ENCODE measurements around the gene VKORC1. TPM values are rescaled to one million over a fixed set of nuclear protein-coding genes. Genes with fewer than 3 reads are reported as not detected.

VKORC1 gene
- total RNA-seq, 1 donor from 2014 or later = 59.6 TPM

DNA sequence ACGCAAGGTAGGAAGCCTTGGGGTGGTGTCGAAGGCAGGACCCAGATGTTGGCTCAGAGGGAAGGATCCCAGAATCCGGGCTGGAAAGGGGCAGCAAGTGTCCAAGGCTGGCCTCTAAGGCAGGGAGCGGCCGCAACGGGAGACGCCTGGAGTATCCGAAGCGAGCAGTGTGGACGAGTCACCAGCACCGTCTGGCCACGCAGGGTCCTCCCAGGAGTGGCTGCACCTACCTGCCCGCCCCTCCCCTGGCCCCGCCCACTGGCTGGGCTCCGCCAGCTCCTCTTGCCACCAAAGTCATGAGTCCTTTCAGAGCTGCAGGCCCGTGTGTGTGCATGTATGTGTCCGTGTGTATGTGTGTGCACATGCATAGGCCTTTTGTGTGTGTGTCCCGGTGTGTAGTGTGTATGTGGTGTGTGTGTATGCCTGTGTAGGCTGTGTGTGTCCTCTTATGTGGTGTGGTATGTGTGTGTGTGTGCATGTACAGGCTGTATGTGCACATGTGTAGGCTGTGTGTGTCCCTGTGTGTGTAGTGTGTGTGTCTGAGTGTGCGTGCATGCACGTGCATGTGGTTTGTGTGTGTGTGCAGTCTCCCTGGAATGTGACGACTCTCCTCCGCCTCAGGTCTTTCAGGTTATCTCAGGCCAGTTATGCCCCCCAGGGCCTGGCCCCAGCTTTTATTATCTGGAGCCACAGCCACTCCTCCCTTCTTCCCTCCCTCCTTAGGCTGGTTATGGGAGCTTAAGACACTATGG, 41.1 kb upstream of the VKORC1 start, which contains the start of gene PRSS8:
TSS of gene PRSS8 (minus strand) at position 193 of the 752 bp plus-strand sequence. CDS start 229 bp downstream, outside the sequence.
- DNase-seq (ENCODE audit: low spot score) = no peak
- Mint-ChIP-seq H3K27me3 (ENCODE audit: unreplicated experiment) (peaks cover 17% of the 10 kb centered on the region), H3K9me3 (ENCODE audit: unreplicated experiment) (no peaks in the 10 kb centered on the region), H3K27ac (ENCODE audit: unreplicated experiment) (peak within 1 kb of the TSS; percentile 55), H3K4me3 (ENCODE audit: unreplicated experiment) (peak within 1 kb of the TSS; percentile 54), H3K4me1 (ENCODE audit: unreplicated experiment) (peaks cover 12% of the 10 kb centered on the region), H3K36me3 (ENCODE audit: low read depth, unreplicated experiment) (peaks cover 16% of the 10 kb centered on the region)
- TF ChIP-seq, protein P1, sequence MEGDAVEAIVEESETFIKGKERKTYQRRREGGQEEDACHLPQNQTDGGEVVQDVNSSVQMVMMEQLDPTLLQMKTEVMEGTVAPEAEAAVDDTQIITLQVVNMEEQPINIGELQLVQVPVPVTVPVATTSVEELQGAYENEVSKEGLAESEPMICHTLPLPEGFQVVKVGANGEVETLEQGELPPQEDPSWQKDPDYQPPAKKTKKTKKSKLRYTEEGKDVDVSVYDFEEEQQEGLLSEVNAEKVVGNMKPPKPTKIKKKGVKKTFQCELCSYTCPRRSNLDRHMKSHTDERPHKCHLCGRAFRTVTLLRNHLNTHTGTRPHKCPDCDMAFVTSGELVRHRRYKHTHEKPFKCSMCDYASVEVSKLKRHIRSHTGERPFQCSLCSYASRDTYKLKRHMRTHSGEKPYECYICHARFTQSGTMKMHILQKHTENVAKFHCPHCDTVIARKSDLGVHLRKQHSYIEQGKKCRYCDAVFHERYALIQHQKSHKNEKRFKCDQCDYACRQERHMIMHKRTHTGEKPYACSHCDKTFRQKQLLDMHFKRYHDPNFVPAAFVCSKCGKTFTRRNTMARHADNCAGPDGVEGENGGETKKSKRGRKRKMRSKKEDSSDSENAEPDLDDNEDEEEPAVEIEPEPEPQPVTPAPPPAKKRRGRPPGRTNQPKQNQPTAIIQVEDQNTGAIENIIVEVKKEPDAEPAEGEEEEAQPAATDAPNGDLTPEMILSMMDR (IDR thresholded peaks at IDR 0.05; ENCODE audit: unreplicated experiment) = no peak

DNA sequence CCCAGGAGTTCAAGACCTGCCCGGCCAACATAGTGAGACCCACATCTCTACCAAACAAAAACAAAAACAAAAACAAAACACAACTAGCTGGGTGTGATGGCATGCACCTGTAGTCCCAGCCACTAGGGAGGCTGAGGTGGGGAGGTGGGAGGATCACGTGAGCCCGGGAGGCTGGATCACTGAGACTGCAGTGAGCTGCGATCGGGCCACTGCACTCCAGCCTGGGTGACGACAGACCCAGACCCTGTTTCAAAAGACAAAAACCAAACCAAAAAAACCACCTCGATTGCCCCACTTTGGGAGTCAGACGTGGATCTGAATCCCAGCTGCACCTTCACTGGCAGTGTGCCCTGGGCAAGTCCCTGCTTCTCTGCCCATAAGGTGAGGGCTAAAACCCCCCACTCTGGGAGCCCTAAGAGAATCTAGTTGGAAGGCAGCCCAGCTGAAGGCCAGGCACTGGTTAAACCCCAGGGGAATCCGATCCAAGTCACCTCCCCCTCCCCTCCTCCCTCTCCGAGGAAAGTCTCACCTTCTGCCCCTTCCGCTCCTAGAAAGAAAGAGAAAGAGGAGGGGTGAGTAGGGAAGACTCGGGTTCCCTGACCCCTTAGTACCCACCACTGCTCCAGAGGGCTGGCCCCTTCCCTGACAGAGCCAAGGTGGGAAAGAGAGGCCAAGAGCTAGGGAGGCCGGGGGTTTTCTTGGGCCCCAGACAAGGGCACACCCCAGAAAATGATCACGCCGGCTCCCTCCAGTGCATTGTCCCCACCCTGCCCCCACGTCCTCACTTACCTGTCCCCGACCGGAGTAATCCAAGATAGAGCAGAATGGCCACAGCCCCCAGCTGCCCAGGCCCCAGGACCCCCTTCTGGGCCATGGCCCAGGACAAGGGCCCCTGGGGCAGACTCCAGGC, 40.3 kb upstream of the VKORC1 start:
- Mint-ChIP-seq H3K36me3 (ENCODE audit: low read depth, unreplicated experiment) (peaks cover 19% of the 10 kb centered on the region), H3K27me3 (ENCODE audit: unreplicated experiment) (peaks cover 19% of the 10 kb centered on the region), H3K9me3 (ENCODE audit: unreplicated experiment) (no peaks in the 10 kb centered on the region), H3K4me3 (ENCODE audit: unreplicated experiment) (no peak overlapping the region), H3K4me1 (ENCODE audit: unreplicated experiment) (peaks cover 12% of the 10 kb centered on the region), H3K27ac (ENCODE audit: unreplicated experiment) (no peak overlapping the region)
- no peak for DNase-seq (ENCODE audit: low spot score)
- TF ChIP-seq, protein P1 (IDR thresholded peaks at IDR 0.05; ENCODE audit: unreplicated experiment) = no peak

DNA sequence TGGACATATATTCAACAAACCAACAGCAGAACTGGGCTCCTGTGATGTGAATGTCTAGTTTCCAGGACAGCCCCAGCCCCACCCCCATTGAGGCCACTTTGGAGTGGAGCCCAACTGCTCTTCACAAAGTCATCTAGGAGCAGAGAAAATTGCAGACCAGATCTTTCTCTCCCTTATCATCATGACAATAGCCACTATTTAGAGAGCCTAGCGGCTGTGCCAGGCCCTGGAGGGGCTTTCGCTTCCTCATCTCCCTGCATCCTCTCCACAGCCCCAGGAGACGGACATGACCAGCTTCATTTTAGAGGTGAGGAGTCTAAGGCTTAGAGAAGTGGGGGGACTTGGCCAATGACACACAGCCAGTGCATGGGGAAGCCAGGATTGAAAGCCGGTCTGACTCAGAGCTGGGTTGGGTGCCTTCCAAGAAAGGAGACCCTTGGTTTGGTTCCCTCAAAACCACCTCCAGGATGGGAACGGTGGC, 39.5 kb upstream of the VKORC1 start:
- Mint-ChIP-seq H3K4me1 (ENCODE audit: unreplicated experiment) (peaks cover 12% of the 10 kb centered on the region), H3K9me3 (ENCODE audit: unreplicated experiment) (no peaks in the 10 kb centered on the region), H3K27me3 (ENCODE audit: unreplicated experiment) (peaks cover 19% of the 10 kb centered on the region), H3K27ac (ENCODE audit: unreplicated experiment) (no peak overlapping the region), H3K4me3 (ENCODE audit: unreplicated experiment) (peak overlapping the region; percentile 45), H3K36me3 (ENCODE audit: low read depth, unreplicated experiment) (peaks cover 19% of the 10 kb centered on the region)
- TF ChIP-seq, protein P1 (IDR thresholded peaks at IDR 0.05; ENCODE audit: unreplicated experiment) = no peak
- no peak for DNase-seq (ENCODE audit: low spot score)

GRCh38 chr16:31133046-31133501, 38.5 kb upstream of the VKORC1 start:
- TF ChIP-seq, protein P1 (IDR thresholded peaks at IDR 0.05; ENCODE audit: unreplicated experiment) = no peak
- DNase-seq (ENCODE audit: low spot score) = no peak
- peaks cover 23% of the 10 kb centered on the region for H3K36me3 Mint-ChIP-seq (ENCODE audit: low read depth, unreplicated experiment)
- peak overlapping the region; percentile 65 for H3K27ac Mint-ChIP-seq (ENCODE audit: unreplicated experiment)
- peaks cover 12% of the 10 kb centered on the region for H3K4me1 Mint-ChIP-seq (ENCODE audit: unreplicated experiment)
- no peak overlapping the region for H3K4me3 Mint-ChIP-seq (ENCODE audit: unreplicated experiment)
- no peaks in the 10 kb centered on the region for H3K9me3 Mint-ChIP-seq (ENCODE audit: unreplicated experiment)
- H3K27me3 Mint-ChIP-seq (ENCODE audit: unreplicated experiment) = peaks cover 17% of the 10 kb centered on the region

All from endothelial cell (in vitro differentiated cells).